ENCODE measurements around the gene GLYATL1B. TPM values are rescaled to one million over a fixed set of nuclear protein-coding genes. Genes with fewer than 3 reads are reported as not detected.
"Not testable (repeated sequence)": the region's sequence is repeated elsewhere in the genome, so short reads cannot be mapped to it uniquely, and the experiment has no call there.

The GLYATL1B gene
- total and polyA plus RNA-seq, 5 donors from 2014 or later = not detected

DNA sequence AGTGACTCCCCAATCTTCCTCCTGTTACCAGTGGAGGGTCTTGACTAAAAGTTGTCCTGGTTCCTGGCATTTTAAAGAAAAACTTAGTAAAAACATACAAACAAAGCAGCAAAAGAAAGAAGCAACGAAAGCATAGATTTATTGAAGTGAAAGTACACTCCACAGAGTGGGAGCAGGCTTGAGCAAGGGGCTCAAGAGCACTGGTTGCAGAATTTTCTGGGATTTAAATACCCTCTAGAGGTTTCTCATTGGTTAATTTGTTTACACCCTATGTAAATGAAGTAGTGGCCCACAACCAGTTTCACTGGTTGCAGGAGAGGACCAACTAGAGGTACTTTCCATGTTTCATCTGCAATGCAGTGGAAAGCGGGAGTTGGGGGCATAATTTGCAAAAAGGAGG lies 31.7 kb downstream of the GLYATL1B start:
- no peaks in the 10 kb centered on the region for H3K27me3 Mint-ChIP-seq
- H3K4me1 ChIP-seq (ENCODE audit: control insufficient read depth, insufficient read depth, low read length, poor library complexity, severe bottlenecking) = no peaks in the 10 kb centered on the region
- H3K9me3 Mint-ChIP-seq = peaks cover 3 to 24% (median 9%) of the 10 kb centered on the region in 7 donors
- no peak overlapping the region for H3K4me3 Mint-ChIP-seq
- no peak overlapping the region for H3K27ac Mint-ChIP-seq
- peaks cover 6% of the 10 kb centered on the region for H3K36me3 Mint-ChIP-seq
- H3K36me3 ChIP-seq (ENCODE audit: control insufficient read depth, insufficient read depth, low read length) = no peaks in the 10 kb centered on the region
- no peak overlapping the region for H3K27ac ChIP-seq (ENCODE audit: insufficient read depth, low read length, poor library complexity, severe bottlenecking)
- H3K4me3 ChIP-seq (ENCODE audit: low read depth, low read length) = no peak overlapping the region
- H3K4me1 Mint-ChIP-seq = peaks cover 0 to 10% (median 5%) of the 10 kb centered on the region in 4 donors
- H3K9me3 ChIP-seq (ENCODE audit: control insufficient read depth in 2 of 2, low read length in 2 of 2) = peaks cover 16 to 24% of the 10 kb centered on the region in 2 experiments
- ATAC-seq (ENCODE audit: low read depth in 2 of 2) = no peak
- no peaks in the 10 kb centered on the region for H3K27me3 ChIP-seq (ENCODE audit: control insufficient read depth, insufficient read depth, low read length)
- no peak for DNase-seq

DNA sequence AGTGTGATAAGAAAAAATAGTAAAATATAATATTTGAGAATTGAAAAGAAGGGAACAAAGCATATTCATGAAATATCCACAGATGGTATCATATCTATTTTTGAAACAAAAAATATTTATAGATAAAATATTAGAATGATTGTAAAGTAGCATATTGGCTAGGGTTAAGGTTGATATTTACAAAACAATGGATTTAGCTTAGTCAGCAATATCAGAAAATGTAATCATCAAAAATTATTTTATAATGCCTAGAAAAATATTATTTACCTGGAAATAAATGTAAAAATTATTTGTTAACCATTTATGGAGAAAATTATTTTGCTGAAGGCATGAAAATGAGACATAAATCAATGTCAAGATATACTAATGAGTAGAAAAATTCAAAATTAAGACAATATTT lies 33.7 kb downstream of the GLYATL1B start:
- H3K36me3 Mint-ChIP-seq = peaks cover 6% of the 10 kb centered on the region
- Histone ChIP-seq H3K4me1 (ENCODE audit: control insufficient read depth, insufficient read depth, low read length, poor library complexity, severe bottlenecking) (no peaks in the 10 kb centered on the region), H3K36me3 (ENCODE audit: control insufficient read depth, insufficient read depth, low read length) (peaks cover 4% of the 10 kb centered on the region), H3K9me3 (ENCODE audit: control insufficient read depth in 2 of 2, low read length in 2 of 2) (peaks cover 16 to 24% of the 10 kb centered on the region in 2 experiments), H3K27ac (ENCODE audit: insufficient read depth, low read length, poor library complexity, severe bottlenecking) (no peak overlapping the region), H3K4me3 (ENCODE audit: low read depth, low read length) (no peak overlapping the region), H3K27me3 (ENCODE audit: control insufficient read depth, insufficient read depth, low read length) (no peaks in the 10 kb centered on the region)
- ATAC-seq (ENCODE audit: low read depth in 2 of 2) = no peak
- peaks cover 3 to 24% (median 8%) of the 10 kb centered on the region in 7 donors for H3K9me3 Mint-ChIP-seq
- no peaks in the 10 kb centered on the region for H3K4me1 Mint-ChIP-seq
- DNase-seq = no peak
- H3K4me3 Mint-ChIP-seq = no peak overlapping the region
- H3K27me3 Mint-ChIP-seq = no peaks in the 10 kb centered on the region
- H3K27ac Mint-ChIP-seq = no peak overlapping the region

DNA sequence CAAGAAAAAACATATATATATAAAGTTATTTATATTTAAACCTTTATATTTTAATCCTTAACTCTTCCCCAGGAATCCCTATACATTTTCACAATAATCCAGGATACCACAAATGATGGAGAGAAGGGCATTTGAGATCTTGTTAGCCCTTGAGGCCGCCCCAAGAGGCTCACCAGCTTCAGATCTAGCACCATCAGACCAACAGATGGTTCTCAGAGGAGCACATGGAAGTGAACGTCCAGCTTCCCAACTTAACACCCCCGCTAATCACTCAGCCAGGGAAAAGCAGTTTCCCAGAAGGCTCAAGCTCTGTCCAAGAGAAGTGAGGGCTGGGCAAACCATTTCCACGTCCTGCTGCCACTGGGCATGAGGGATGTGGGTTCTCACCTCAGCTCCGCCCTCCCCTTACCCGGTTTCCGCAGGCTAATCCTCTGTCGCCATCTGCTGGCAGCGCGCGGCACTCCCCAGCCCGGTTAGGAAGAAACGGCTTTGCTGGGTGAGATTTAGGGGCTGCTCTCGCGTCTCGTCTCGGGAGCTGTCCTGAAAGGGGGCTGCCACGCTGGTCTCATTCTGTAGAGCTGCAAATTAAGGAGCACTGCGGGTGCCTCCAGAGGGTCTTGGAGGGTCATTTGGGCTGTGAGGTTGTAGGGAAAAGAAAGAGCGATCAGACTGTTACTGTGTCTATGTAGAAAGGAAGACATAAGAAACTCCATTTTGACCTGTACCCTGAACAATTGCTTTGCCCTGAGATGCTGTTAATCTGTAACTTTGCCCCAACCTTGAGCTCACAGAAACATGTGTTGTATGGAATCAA lies 49.7 kb downstream of the GLYATL1B start:
- no peaks in the 10 kb centered on the region for H3K27me3 Mint-ChIP-seq
- H3K4me1 ChIP-seq (ENCODE audit: control insufficient read depth, insufficient read depth, low read length, poor library complexity, severe bottlenecking) = peaks cover 4% of the 10 kb centered on the region
- H3K9me3 Mint-ChIP-seq = peaks cover 0 to 8% (median 3%) of the 10 kb centered on the region in 7 donors
- H3K4me3 Mint-ChIP-seq = peak overlapping the region in 2 of 4 donors; percentile 12 to 75
- H3K36me3 Mint-ChIP-seq = peaks cover 46% of the 10 kb centered on the region
- peaks cover 13 to 18% (median 14%) of the 10 kb centered on the region in 4 donors for H3K4me1 Mint-ChIP-seq
- H3K4me3 ChIP-seq (ENCODE audit: low read depth, low read length) = no peak overlapping the region
- H3K9me3 ChIP-seq (ENCODE audit: control insufficient read depth in 2 of 2, low read length in 2 of 2) = peaks cover 2 to 12% of the 10 kb centered on the region in 2 experiments
- DNase-seq = peak; percentile 76 to 90 (median 86)
- ATAC-seq (ENCODE audit: low read depth in 2 of 2) = peak; percentile 99
- H3K27me3 ChIP-seq (ENCODE audit: control insufficient read depth, insufficient read depth, low read length) = no peaks in the 10 kb centered on the region
- peaks cover 39% of the 10 kb centered on the region for H3K36me3 ChIP-seq (ENCODE audit: control insufficient read depth, insufficient read depth, low read length)
- no peak overlapping the region for H3K27ac ChIP-seq (ENCODE audit: insufficient read depth, low read length, poor library complexity, severe bottlenecking)
- peak overlapping the region; percentile 21 to 82 (median 77) for H3K27ac Mint-ChIP-seq

- H3K4me1 ChIP-seq (ENCODE audit: control insufficient read depth, insufficient read depth, low read length, poor library complexity, severe bottlenecking); DNase-seq; H3K27me3 Mint-ChIP-seq; H3K4me3 ChIP-seq (ENCODE audit: low read depth, low read length); H3K27ac ChIP-seq (ENCODE audit: insufficient read depth, low read length, poor library complexity, severe bottlenecking); H3K9me3 ChIP-seq (ENCODE audit: control insufficient read depth in 2 of 2, low read length in 2 of 2); ATAC-seq (ENCODE audit: low read depth in 2 of 2); H3K27me3 ChIP-seq (ENCODE audit: control insufficient read depth, insufficient read depth, low read length); H3K9me3 Mint-ChIP-seq: not testable (repeated sequence)
- peak overlapping the region in 1 of 3 donors; percentile 21 for H3K27ac Mint-ChIP-seq
- peak overlapping the region in 1 of 4 donors; percentile 22 for H3K4me3 Mint-ChIP-seq
- H3K4me1 Mint-ChIP-seq = peaks cover 14 to 25% (median 19%) of the 10 kb centered on the region in 4 donors
- peaks cover 35% of the 10 kb centered on the region for H3K36me3 ChIP-seq (ENCODE audit: control insufficient read depth, insufficient read depth, low read length)
- H3K36me3 Mint-ChIP-seq = peaks cover 41% of the 10 kb centered on the region
Observed at GRCh38 chr11:59136551-59136950, 50.4 kb downstream of the GLYATL1B start.

DNA sequence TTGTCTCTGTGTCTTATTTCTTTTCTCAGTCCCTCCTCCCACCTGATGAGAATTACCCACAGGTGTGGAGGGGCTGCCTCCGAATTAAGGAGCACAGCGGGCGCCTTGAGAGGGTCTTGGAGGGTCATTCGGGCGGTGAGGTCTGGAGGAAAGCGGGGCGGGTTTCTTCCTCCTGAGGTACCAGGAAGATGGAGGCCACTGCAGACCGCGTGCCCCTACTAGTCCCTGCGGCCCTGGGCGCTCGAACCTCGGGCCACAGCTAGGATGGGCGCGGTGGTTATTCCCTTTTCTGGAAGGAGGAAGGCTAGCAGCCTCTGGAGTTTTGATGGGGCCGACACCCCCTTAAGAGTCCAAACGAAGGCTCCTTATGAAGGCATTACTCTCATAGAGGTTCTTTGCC lies 51.1 kb downstream of the GLYATL1B start:
- Histone ChIP-seq H3K27me3 (ENCODE audit: control insufficient read depth, insufficient read depth, low read length) (no peaks in the 10 kb centered on the region), H3K4me1 (ENCODE audit: control insufficient read depth, insufficient read depth, low read length, poor library complexity, severe bottlenecking) (peaks cover 13% of the 10 kb centered on the region), H3K4me3 (ENCODE audit: low read depth, low read length) (no peak overlapping the region), H3K36me3 (ENCODE audit: control insufficient read depth, insufficient read depth, low read length) (peaks cover 28% of the 10 kb centered on the region), H3K9me3 (ENCODE audit: control insufficient read depth in 2 of 2, low read length in 2 of 2) (peaks cover 0 to 1% of the 10 kb centered on the region in 2 experiments), H3K27ac (ENCODE audit: insufficient read depth, low read length, poor library complexity, severe bottlenecking) (no peak overlapping the region)
- no peak for ATAC-seq (ENCODE audit: low read depth in 2 of 2)
- Mint-ChIP-seq H3K4me3 (peak overlapping the region in 1 of 4 donors; percentile 22), H3K9me3 (peaks cover 0 to 4% (median 1%) of the 10 kb centered on the region in 7 donors), H3K27ac (no peak overlapping the region), H3K27me3 (no peaks in the 10 kb centered on the region), H3K36me3 (peaks cover 34% of the 10 kb centered on the region), H3K4me1 (peaks cover 17 to 29% (median 25%) of the 10 kb centered on the region in 4 donors)
- DNase-seq = no peak

DNA sequence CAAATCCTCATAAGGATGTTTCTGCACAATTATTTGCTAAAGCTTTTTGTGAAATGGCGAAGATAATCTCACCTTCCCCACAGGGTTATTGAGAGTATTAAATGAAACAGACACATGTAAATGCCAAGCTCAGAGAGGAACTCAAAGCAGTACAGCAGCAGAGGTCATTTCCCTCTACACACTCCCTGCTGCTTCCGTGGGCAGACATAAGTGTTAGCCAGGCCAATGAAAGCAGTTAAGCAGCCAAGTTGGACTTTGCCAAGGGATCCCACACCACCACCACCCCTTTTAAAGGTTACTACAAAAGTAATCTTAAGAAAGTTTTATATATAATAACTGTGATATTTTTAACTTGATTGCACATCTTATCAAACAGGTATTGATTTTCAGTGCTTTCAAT lies 52.5 kb downstream of the GLYATL1B start:
- peaks cover 24% of the 10 kb centered on the region for H3K4me1 ChIP-seq (ENCODE audit: control insufficient read depth, insufficient read depth, low read length, poor library complexity, severe bottlenecking)
- no peaks in the 10 kb centered on the region for H3K9me3 ChIP-seq (ENCODE audit: control insufficient read depth in 2 of 2, low read length in 2 of 2)
- no peak overlapping the region for H3K27ac Mint-ChIP-seq
- DNase-seq (no peak), ATAC-seq (ENCODE audit: low read depth in 2 of 2) (no peak)
- H3K4me1 Mint-ChIP-seq = peaks cover 28 to 42% (median 36%) of the 10 kb centered on the region in 4 donors
- no peaks in the 10 kb centered on the region for H3K27me3 ChIP-seq (ENCODE audit: control insufficient read depth, insufficient read depth, low read length)
- H3K27ac ChIP-seq (ENCODE audit: insufficient read depth, low read length, poor library complexity, severe bottlenecking) = no peak overlapping the region
- no peak overlapping the region for H3K4me3 Mint-ChIP-seq
- peaks cover 5% of the 10 kb centered on the region for H3K27me3 Mint-ChIP-seq
- H3K4me3 ChIP-seq (ENCODE audit: low read depth, low read length) = no peak overlapping the region
- H3K36me3 Mint-ChIP-seq = peaks cover 20% of the 10 kb centered on the region
- H3K9me3 Mint-ChIP-seq = no peaks in the 10 kb centered on the region
- peaks cover 19% of the 10 kb centered on the region for H3K36me3 ChIP-seq (ENCODE audit: control insufficient read depth, insufficient read depth, low read length)

DNA sequence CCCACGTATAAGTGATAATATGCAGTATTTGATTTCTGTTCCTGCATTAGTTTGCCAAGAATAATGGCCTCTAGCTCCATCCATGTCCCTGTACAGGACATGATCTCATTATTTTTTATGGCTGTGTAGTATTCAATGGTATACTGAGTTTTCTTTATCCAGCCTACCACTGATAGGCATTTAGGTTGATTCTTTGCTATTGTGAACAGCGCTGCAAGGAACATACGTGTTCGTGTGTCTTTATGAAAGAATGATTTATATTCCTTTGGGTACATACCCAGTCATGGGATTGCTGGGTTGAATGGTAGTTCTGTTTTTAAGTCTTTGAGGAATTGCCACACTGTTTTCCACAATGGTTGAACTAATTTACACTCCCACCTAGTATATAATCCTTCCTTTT lies 55.1 kb downstream of the GLYATL1B start:
- Mint-ChIP-seq H3K4me3 (peak overlapping the region; percentile 96 to 100 (median 99)), H3K36me3 (peaks cover 11% of the 10 kb centered on the region), H3K27ac (peak overlapping the region in 2 of 3 donors; percentile 45 to 97), H3K9me3 (no peaks in the 10 kb centered on the region), H3K27me3 (peaks cover 7% of the 10 kb centered on the region), H3K4me1 (peaks cover 33 to 54% (median 46%) of the 10 kb centered on the region in 4 donors)
- Histone ChIP-seq H3K9me3 (ENCODE audit: control insufficient read depth in 2 of 2, low read length in 2 of 2) (no peaks in the 10 kb centered on the region), H3K4me3 (ENCODE audit: low read depth, low read length) (peak overlapping the region; percentile 8), H3K27me3 (ENCODE audit: control insufficient read depth, insufficient read depth, low read length) (no peaks in the 10 kb centered on the region), H3K36me3 (ENCODE audit: control insufficient read depth, insufficient read depth, low read length) (peaks cover 10% of the 10 kb centered on the region), H3K27ac (ENCODE audit: insufficient read depth, low read length, poor library complexity, severe bottlenecking) (peak overlapping the region; percentile 93), H3K4me1 (ENCODE audit: control insufficient read depth, insufficient read depth, low read length, poor library complexity, severe bottlenecking) (peaks cover 40% of the 10 kb centered on the region)
- DNase-seq = no peak
- no peak for ATAC-seq (ENCODE audit: low read depth in 2 of 2)
